ENCODE measurements around the gene TMEM220. TPM values are rescaled to one million over a fixed set of nuclear protein-coding genes. Genes with fewer than 3 reads are reported as not detected.
A peak's percentile ranks its signal among the peaks of the same experiment; 100 is the strongest.
"Not testable (repeated sequence)": the region's sequence is repeated elsewhere in the genome, so short reads cannot be mapped to it uniquely, and the experiment has no call there.

TMEM220 gene
- total RNA-seq, 2 donors from 2014 or later = 0.89 to 1.8 TPM

GRCh38 chr17:10698096-10698818 is 31.6 kb downstream of the TMEM220 start:
- ATAC-seq (replicated peaks in 1 of 2) (no peak), DNase-seq (no peak)
- Mint-ChIP-seq H3K36me3 (ENCODE audit: insufficient read depth in 2 of 2) (peaks cover 5 to 22% of the 10 kb centered on the region in 2 donors), H3K27ac (peak overlapping the region; percentile 99), H3K27me3 (ENCODE audit: low read depth) (no peaks in the 10 kb centered on the region), H3K9me3 (no peaks in the 10 kb centered on the region), H3K4me1 (ENCODE audit: low read depth) (peaks cover 66% of the 10 kb centered on the region), H3K4me3 (peak overlapping the region; percentile 93 to 96)

DNA sequence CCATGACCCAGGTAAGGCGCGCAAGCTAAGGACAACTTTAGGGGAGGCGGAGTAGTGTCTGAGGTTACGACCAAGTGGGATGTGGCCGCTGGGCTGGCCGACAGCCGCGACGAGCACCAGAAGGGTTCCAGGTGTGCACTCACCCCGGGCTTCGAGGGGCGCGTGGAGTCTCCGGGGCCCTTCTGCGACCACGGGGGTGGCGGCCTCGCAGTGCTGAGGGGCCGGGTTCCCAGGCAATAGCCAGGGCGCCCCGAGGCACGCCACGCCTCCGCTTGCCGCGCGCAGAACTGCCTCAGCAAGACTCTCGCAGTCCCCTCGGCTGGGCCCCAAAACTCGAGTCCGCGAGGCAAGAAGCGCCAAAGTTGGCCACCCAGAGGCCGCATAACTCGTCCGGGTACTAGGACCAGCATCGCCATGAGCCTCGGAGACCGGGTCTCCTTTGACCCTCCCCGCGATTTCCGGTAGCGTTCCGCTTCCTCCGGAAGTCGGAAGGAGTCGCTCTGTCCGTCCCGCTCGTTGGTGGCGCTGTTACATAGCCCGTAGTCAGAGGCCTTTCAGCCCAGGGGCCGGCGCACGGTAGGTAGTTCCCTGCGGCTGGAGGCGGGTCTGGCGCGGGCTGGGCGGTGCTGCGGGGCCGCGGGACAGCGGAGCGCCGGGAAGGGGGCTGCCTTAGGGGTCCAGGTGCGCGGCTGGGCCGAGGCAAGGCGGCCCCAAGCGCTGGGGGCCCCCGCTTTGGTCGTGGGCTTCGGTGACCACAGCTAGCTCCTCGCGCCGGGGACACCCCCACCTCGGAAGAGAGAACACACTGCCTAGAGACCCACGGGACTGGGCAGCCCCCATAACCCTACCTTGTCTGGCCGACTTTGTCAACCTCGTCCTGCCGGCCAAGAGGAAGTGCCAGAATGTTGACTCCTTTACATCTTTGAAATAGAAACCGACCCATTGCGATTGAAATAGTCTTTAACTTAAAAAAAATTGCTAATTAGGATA is 32.4 kb downstream of the TMEM220 start, which contains the start of the genes ADPRM and SCO1:
Gene ADPRM (plus strand): TSS at position 503 of the 990 bp plus-strand sequence. CDS start 7,333 bp downstream, outside the sequence.
Gene SCO1 (minus strand): TSS at position 442 of the 990 bp plus-strand sequence. CDS start 26 bp downstream, at position 416.
- H3K27me3 Mint-ChIP-seq (ENCODE audit: low read depth) = no peaks in the 10 kb centered on the region
- DNase-seq (peak; percentile 92 to 94), ATAC-seq (replicated peaks in 1 of 2) (peak; percentile 98 to 99)
- peaks cover 5 to 26% of the 10 kb centered on the region in 2 donors for H3K36me3 Mint-ChIP-seq (ENCODE audit: insufficient read depth in 2 of 2)
- H3K9me3 Mint-ChIP-seq = no peaks in the 10 kb centered on the region
- H3K4me1 Mint-ChIP-seq (ENCODE audit: low read depth) = peaks cover 61% of the 10 kb centered on the region
- H3K4me3 Mint-ChIP-seq = peak within 1 kb of the TSS; percentile 93 to 96
- H3K27ac Mint-ChIP-seq = peak within 1 kb of the TSS; percentile 99

GRCh38 chr17:10695875-10696407 is 33.9 kb downstream of the TMEM220 start:
- H3K27me3 Mint-ChIP-seq (ENCODE audit: low read depth); DNase-seq; ATAC-seq (replicated peaks in 1 of 2); H3K9me3 Mint-ChIP-seq: not testable (repeated sequence)
- peaks cover 5 to 26% of the 10 kb centered on the region in 2 donors for H3K36me3 Mint-ChIP-seq (ENCODE audit: insufficient read depth in 2 of 2)
- peak overlapping the region; percentile 96 for H3K27ac Mint-ChIP-seq
- peak overlapping the region; percentile 93 to 96 for H3K4me3 Mint-ChIP-seq
- H3K4me1 Mint-ChIP-seq (ENCODE audit: low read depth) = peaks cover 62% of the 10 kb centered on the region

DNA sequence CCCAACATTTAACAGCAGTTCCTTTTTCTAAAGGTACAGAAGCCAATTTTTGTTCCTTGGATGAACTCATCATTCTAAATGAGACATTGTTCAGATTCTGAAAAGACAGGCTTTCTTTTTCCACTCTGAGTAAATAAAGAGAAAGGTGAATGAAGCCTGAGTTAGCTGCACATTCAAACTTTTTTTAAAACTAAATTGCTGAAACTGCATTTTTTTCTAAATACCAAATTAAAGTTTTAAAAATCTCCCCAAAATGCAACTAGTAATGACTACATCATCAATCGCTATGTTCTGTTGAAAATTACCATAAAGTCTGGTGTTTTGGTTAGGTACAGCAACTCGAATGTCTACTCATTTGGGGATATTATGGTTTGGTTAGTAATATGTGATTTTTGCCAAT is 42.3 kb downstream of the TMEM220 start:
- ATAC-seq (replicated peaks in 1 of 2) (peak in 1 of 2 donors; percentile 43), DNase-seq (no peak)
- no peaks in the 10 kb centered on the region for H3K9me3 Mint-ChIP-seq
- H3K4me1 Mint-ChIP-seq (ENCODE audit: low read depth) = peaks cover 35% of the 10 kb centered on the region
- peaks cover 9 to 47% of the 10 kb centered on the region in 2 donors for H3K36me3 Mint-ChIP-seq (ENCODE audit: insufficient read depth in 2 of 2)
- H3K4me3 Mint-ChIP-seq = no peak overlapping the region
- no peak overlapping the region for H3K27ac Mint-ChIP-seq
- no peaks in the 10 kb centered on the region for H3K27me3 Mint-ChIP-seq (ENCODE audit: low read depth)

GRCh38 chr17:10683853-10684252 is 46.0 kb downstream of the TMEM220 start:
- Mint-ChIP-seq H3K4me1 (ENCODE audit: low read depth) (peaks cover 8% of the 10 kb centered on the region), H3K4me3 (no peak overlapping the region), H3K27me3 (ENCODE audit: low read depth) (no peaks in the 10 kb centered on the region), H3K27ac (no peak overlapping the region), H3K9me3 (no peaks in the 10 kb centered on the region), H3K36me3 (ENCODE audit: insufficient read depth in 2 of 2) (peaks cover 5 to 45% of the 10 kb centered on the region in 2 donors)
- no peak for DNase-seq
- no peak for ATAC-seq (replicated peaks in 1 of 2)

GRCh38 chr17:10681866-10682446 is 47.9 kb downstream of the TMEM220 start:
- no peaks in the 10 kb centered on the region for H3K4me1 Mint-ChIP-seq (ENCODE audit: low read depth)
- no peak overlapping the region for H3K27ac Mint-ChIP-seq
- no peaks in the 10 kb centered on the region for H3K27me3 Mint-ChIP-seq (ENCODE audit: low read depth)
- DNase-seq (no peak), ATAC-seq (replicated peaks in 1 of 2) (no peak)
- H3K36me3 Mint-ChIP-seq (ENCODE audit: insufficient read depth in 2 of 2) = peaks cover 5 to 44% of the 10 kb centered on the region in 2 donors
- no peaks in the 10 kb centered on the region for H3K9me3 Mint-ChIP-seq
- no peak overlapping the region for H3K4me3 Mint-ChIP-seq

DNA sequence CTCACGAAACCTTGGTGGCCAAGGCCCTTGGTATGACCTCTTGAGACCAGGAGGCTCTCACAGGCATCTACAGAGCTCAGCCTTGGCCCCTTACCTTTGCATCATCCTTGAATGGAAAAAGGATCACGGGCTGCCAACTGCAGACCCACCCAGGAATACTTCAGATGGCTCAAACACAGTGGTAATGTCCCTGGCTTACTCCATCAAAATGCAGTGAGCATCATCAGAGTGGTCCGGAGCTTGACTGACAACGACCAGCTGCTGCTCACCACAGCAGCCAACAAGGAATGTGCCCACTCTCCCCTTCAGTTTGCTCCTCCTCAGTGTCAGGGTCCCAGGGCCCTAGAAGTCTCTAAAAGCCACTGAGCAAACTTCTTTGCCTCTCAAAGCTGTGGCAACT is 55.1 kb downstream of the TMEM220 start:
- Mint-ChIP-seq H3K4me1 (ENCODE audit: low read depth) (no peaks in the 10 kb centered on the region), H3K27me3 (ENCODE audit: low read depth) (no peaks in the 10 kb centered on the region), H3K9me3 (no peaks in the 10 kb centered on the region), H3K27ac (no peak overlapping the region), H3K4me3 (no peak overlapping the region), H3K36me3 (ENCODE audit: insufficient read depth in 2 of 2) (peaks cover 0 to 6% of the 10 kb centered on the region in 2 donors)
- ATAC-seq (replicated peaks in 1 of 2) (no peak), DNase-seq (no peak)

GRCh38 chr17:10673312-10673711 is 56.5 kb downstream of the TMEM220 start:
- ATAC-seq (replicated peaks in 1 of 2) (no peak), DNase-seq (no peak)
- Mint-ChIP-seq H3K36me3 (ENCODE audit: insufficient read depth in 2 of 2) (peaks cover 0 to 6% of the 10 kb centered on the region in 2 donors), H3K4me1 (ENCODE audit: low read depth) (no peaks in the 10 kb centered on the region), H3K9me3 (no peaks in the 10 kb centered on the region), H3K27me3 (ENCODE audit: low read depth) (no peaks in the 10 kb centered on the region), H3K27ac (no peak overlapping the region), H3K4me3 (no peak overlapping the region)

DNA sequence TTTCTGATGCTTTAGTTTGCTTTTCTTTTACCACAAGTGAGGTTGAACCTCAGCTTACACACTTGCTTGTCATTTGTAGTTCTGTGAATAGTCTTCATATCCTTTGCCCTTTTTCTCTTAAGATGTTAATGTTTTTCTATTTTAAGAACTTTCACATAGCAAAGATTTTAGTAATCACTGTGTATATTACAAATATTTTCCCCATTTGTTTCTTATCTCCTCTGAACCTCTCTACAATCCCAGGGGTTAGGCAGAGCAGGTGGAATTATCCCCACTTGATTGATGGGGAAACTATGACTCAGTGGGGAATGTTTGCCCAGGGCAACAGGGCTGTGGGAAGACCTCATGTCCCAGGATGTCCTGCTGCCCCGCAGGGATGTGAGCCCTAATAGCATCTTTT is 61.0 kb downstream of the TMEM220 start:
- no peak for DNase-seq
- ATAC-seq (replicated peaks in 1 of 2) = no peak
- Mint-ChIP-seq H3K27me3 (ENCODE audit: low read depth) (no peaks in the 10 kb centered on the region), H3K4me1 (ENCODE audit: low read depth) (no peaks in the 10 kb centered on the region), H3K4me3 (no peak overlapping the region), H3K9me3 (no peaks in the 10 kb centered on the region), H3K27ac (no peak overlapping the region), H3K36me3 (ENCODE audit: insufficient read depth in 2 of 2) (no peaks in the 10 kb centered on the region)

DNA sequence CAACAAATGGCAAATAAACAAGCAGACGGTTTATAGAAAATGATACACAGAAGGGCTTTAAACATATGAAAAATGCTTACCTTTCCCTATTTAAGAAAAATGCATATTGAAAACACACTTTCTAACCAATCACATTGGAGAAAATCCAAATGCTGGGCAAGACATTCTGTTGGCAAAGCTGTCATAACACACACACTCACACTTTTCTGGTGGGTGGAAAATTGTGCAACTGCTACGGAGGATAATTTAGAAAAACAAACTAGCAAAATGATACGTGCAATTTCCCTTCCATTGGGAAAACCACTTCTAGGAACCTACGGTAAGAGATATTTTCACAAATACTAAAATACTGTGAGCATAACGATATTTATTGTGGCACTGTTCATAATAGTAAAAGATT is 62.9 kb downstream of the TMEM220 start:
- no peak for DNase-seq
- no peaks in the 10 kb centered on the region for H3K9me3 Mint-ChIP-seq
- ATAC-seq (replicated peaks in 1 of 2) = no peak
- H3K27me3 Mint-ChIP-seq (ENCODE audit: low read depth) = no peaks in the 10 kb centered on the region
- no peak overlapping the region for H3K4me3 Mint-ChIP-seq
- H3K36me3 Mint-ChIP-seq (ENCODE audit: insufficient read depth in 2 of 2) = no peaks in the 10 kb centered on the region
- H3K27ac Mint-ChIP-seq = no peak overlapping the region
- H3K4me1 Mint-ChIP-seq (ENCODE audit: low read depth) = no peaks in the 10 kb centered on the region

GRCh38 chr17:10664571-10664970 is 65.3 kb downstream of the TMEM220 start:
- no peak for ATAC-seq (replicated peaks in 1 of 2)
- DNase-seq = no peak
- Mint-ChIP-seq H3K4me1 (ENCODE audit: low read depth) (no peaks in the 10 kb centered on the region), H3K27ac (no peak overlapping the region), H3K27me3 (ENCODE audit: low read depth) (no peaks in the 10 kb centered on the region), H3K4me3 (no peak overlapping the region), H3K9me3 (no peaks in the 10 kb centered on the region), H3K36me3 (ENCODE audit: insufficient read depth in 2 of 2) (no peaks in the 10 kb centered on the region)

Data from activated T-cell treated with anti-CD3 and anti-CD28 coated beads, Interleukin-2, amount 50 U/mL, for 72 hours (primary cell).